ENCODE results near the gene SIGLEC7.
"Not testable (repeated sequence)": the region's sequence is repeated elsewhere in the genome, so short reads cannot be mapped to it uniquely, and the experiment has no call there.

SIGLEC7 gene

DNA sequence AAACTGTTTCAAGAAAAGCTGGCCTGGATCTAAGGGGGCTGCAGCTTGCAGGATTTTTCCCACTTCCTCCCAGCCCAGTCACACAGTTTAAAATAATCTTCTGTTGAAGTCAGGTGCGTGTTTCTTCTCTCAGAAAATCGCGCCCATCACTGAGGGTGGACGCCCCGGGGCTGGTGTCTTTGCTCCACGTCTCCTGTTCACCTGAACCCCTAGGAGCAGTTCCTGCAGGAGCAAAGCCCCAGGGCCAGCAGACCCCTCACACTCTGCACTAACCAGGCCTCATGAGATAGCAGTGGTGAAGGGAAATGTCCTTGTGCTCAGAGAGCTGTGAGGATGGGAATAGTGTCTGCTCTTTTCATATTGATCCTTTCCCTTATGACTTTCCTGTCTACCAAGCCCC, 920 bp upstream of the SIGLEC7 start:
- no peak for DNase-seq

DNA sequence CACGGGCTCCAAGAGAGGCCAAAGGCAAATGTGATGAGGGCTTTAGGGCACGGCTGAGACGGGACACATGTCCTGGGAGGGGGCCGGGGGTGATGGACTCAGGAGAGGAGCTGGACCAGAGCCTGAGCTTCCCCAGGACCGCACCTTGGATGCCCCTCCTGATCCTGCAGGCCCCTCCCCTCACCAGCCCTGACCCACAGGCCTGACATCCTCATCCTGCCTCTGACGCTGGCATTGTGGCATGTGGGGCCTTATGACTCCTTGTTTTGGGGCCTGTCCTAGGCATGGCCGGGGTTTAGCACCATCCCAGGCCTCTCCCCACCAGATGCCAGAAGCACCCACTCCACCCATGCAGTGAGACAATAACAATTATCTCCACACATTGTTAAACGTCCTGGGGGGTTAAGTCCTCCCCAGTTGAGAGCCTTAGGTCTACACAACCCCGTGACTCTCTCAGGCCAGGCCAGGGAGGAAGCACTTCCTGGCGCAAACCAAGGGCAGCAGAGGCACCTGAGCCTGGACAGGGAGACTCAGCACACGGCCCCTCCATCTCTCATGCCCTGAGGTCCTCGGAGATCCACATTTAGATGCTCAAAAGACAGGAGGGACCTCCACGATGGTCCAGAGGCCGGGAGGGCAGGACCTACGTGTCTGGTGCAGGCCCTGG, 841 bp downstream of the SIGLEC7 start:
- not testable (repeated sequence) for DNase-seq

GRCh38 chr19:51143486-51143885, 1.4 kb downstream of the SIGLEC7 start:
- DNase-seq = no peak

GRCh38 chr19:51144482-51145045, 2.5 kb downstream of the SIGLEC7 start:
- DNase-seq = no peak

DNA sequence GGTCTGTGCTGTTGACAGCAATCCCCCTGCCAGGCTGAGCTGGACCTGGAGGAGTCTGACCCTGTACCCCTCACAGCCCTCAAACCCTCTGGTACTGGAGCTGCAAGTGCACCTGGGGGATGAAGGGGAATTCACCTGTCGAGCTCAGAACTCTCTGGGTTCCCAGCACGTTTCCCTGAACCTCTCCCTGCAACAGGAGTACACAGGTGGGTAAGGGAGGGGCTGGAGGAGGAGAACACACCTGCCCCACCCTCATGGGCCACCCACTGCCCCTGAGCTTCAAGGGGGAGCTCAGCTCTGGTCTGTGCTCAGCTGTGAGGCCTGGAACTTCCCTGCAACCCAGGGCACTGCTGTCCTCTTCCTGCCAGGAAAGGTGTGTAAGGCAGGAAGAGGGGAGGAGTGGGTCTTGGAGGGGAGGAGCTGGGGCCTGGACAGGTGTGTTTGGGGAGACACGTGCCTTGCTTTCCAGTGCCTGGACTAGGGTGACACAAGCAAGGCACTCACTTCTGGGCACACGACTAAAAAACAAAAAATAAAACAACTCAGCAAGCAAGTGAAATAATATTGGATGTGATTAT, 3.9 kb downstream of the SIGLEC7 start:
- DNase-seq = no peak

GRCh38 chr19:51146751-51147150, 4.7 kb downstream of the SIGLEC7 start:
- DNase-seq = no peak

DNA sequence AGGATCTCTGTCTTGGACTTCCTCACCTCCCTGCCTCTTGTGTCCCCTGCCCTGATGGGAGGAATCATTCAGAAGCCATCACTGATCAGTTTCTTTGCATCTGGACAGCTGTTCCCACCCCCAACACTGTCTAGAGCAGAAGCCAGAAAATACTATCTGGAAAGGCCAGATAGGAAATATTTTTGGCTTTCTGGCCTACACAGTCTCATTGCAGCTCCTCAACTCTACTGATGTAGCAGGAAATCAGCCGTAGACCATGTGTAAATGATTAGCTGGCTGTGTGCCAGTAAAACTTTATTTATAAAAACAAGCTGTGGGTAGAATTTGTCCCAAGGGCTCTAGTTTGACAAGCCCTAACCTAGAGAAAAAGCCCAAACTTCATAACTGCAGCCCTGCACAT, 5.6 kb downstream of the SIGLEC7 start:
- DNase-seq = no peak

DNA sequence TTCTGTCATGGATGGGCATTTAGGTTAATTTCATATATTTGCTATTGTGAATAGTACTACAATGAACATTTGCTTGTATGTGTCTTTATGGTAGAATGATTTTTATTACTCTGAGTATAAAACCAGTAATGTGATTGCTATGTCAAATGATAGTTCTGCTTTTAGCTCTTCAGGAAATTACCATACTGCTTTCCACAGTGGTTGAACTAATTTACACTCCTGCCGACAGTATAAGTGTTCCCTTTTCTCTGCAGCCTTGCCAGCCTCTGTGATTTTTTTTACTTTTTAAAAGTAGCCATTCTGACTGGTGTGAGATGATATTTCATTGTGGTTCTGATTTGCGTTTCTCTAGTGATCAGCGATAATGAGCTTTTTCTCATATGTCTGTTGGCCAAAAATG, 6.5 kb downstream of the SIGLEC7 start:
- DNase-seq = no peak

GRCh38 chr19:51150627-51151026, 8.5 kb downstream of the SIGLEC7 start:
- DNase-seq = no peak

GRCh38 chr19:51156710-51157109, 14.6 kb downstream of the SIGLEC7 start:
- DNase-seq = no peak

GRCh38 chr19:51157265-51157664, 15.2 kb downstream of the SIGLEC7 start:
- no peak for DNase-seq

DNA sequence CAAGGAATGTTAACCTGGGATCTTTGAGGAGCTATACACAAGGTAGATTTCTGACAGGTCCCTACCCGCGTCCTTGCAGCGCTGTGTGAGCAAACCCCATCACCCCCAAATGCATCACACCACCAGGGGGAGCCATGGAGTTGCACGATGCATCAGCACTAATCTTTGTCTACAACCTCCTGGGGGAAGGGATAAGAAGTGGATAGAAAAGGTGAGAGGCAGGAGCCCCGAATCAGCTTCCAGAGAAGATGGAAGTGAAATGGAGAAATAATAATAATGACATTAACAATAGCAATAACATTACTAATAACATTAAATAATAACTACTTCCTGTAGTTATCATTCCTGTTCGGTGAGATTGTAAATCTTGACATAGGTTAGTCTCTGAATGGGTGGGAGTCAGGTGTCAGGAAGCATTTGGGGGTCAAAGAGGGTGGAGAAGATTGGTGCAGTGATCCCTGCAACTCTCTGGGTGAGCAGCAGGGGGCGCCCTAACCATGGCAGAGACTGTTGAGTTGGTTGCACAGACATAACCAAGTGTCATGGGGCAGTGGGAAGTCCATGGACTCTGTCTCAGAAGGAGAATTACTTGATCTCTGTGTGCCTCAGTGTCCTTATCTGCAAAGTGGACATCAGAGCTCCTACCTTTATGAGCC, 16.5 kb downstream of the SIGLEC7 start:
- no peak for DNase-seq

- DNase-seq = no peak
Observed at GRCh38 chr19:51159656-51160055, 17.6 kb downstream of the SIGLEC7 start.

- no peak for DNase-seq
Observed at GRCh38 chr19:51161266-51161665, 19.2 kb downstream of the SIGLEC7 start.

DNA sequence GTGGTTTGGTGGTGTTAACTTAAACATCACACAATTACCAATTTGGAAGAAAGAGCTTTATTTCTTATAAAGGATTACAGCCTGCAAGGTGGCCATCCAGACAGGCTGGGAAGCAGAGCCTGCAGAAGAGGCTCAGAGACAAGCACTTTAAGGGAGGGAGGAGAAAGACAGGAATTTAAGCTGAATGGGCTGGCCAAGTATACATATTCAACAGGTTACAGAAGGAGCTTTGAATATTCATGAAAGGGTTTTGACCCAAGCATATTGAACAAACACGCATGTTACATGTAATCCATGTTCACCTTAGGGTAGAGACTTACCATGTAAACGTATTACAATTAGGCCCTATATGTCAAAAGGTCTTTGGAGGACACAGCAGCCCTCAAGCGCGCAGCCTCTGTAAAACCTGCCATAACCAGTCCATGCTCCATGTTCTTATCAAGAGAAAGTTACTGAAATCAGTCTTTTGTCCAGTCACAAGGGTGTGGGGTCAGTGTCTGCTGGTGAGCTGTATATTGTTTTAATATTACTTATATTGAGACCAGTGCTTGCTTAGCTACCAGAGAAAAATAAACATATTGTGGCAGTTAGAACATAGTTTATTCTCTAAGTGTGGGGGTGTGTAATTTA, 19.9 kb downstream of the SIGLEC7 start:
- DNase-seq = no peak

DNA sequence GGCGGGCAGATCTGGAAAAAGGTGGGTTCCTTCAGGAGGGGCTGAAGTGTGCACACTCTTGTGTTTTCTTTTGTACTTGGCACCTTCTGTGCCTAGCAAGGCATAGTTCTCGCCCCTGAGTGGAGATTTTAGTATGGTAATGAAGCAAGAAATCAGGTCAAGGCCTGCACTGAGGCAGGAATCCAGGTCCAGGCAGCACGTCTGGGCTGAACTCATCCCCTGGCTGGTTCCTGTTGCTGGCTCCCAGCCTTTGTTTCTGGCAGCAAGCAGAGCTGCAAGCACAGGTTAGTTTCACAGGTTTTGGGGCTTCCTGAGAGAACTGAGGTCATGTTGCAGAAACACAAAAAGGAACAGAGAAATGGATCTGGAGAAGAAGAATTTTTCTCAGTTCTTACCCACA, 21.2 kb downstream of the SIGLEC7 start:
- DNase-seq = no peak

DNA sequence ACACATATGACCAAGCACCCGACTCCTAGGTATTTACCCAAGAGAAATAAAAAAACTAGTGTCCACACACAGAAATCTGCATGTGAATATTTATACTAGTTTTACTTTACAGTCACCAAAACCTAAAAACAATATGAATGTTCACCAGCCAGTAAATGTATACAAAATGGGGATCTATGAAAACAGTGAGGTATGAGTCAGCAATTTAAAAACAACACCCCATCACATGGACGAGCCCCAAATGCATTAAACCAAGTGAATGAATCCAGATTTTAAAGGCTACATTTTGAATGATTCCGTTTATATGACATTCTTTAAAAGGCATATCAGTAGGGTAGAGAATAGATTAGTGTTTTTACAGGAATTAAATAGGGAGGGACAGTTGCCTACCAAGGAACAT, 22.1 kb downstream of the SIGLEC7 start:
- no peak for DNase-seq

DNA sequence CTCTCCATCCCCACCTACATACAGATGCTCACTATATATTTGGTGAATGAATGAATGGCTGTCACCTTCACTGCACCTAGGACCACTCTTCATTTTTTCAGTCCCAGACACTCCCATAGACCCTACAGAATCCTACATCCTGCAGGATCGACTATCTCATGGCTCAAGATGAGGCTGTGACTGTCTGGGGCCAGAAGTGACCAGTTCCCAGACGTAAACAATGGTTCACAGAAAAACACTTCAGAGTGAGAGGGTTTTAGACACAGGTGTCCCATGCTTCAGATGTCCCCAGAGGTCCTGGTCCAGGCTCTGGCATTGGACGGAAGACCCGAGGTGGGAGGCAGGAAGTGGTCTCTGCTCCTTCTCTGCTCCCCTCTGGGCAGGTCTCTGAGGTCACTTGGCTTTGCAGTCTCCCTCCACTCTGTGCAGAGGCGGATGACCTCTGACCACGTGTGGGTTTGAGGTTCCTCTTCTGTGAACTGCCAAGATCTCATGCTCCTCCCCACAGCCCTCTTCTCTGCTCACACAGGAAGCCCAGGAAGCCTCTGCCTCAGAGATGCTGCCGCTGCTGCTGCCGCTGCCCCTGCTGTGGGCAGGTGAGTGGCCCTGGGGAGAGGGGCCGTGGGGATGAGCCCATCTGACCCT, 24.9 kb downstream of the SIGLEC7 start:
- no peak for DNase-seq

DNA sequence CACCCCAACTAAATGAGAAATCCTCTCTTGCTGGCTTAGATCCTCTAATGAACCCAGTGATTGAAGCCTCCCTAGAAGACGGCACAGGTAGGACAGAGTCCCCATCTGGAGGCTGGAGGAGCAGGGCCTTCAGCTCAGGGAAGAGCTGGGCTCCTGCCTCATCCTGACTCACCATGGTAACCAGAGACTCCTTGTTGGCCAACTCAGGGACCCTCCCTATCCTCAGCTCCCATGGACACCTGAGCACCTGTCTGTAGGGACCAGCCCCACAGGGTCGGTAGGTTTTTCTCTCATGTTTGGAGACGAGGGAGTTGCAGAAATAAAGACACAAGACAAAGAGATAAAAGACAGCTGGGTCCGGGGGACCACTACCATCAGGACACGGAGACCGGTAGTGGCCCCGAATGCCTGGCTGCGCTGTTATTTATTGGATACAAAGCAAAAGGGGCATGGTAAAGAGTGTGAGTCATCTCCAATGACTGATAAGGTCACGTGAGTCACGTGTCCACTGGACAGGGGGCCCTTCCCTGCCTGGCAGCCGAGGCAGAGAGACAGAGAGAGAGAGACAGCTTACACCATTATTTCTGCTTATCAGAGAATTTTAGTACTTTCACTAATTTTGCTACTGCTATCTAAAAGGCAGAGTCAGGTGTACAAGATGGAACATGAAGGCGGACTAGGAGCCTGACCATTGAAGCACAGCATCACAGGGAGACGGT, 26.6 kb downstream of the SIGLEC7 start:
- no peak for DNase-seq

DNA sequence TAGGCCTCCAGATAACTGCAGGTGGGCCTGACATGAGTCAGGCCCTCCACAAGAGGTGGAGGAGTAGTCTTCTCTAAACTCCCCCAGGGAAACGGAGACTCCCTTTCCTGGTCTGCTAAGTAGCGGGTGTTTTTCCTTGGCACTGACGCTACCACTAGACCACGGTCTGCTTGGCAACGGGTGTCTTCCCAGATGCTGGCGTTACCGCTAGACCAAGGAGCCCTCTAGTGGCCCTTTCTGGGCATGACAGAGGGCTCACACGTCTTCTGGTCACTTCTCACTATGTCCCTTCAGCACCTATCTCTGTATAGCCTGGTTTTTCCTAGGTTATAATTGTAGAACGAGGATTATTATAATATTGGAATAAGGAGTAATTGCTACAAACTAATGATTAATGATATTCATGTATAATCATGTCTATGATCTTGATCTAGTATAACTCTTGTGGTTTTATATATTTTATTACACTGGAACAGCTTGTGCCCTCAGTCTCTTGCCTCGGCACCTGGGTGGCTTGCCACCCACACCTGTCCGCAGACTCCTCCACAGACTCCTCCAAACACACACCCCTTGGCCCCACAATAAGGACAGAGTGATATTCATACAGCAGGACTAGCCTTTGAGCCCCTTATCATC, 27.3 kb downstream of the SIGLEC7 start:
- DNase-seq = not testable (repeated sequence)

GRCh38 chr19:51172223-51172622, 30.1 kb downstream of the SIGLEC7 start:
- DNase-seq = no peak

DNA sequence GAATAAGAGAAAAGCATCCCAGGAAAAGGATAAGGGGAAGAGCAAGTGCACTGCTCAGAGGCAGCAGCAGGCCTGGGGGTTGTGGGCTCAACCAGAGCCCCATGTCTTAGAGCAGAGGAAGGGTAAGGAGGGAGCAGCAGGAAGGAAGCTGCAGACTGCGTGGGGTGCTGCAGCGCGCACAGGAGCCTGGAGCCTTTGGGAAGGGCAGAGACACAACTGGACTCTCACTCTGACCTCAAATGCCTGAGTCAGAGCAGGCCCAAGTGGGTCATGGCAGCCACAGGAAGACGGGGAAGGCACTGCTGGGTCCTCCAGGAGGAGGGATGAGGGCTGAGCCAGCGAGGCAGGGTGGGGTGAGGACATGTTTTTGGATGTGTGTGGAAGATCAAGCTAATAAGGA, 31.6 kb downstream of the SIGLEC7 start:
- DNase-seq = no peak
